Uterus (tissue), 2 donors: ENCODE results near the gene ZGLP1.

Source experiments
- CTCF ChIP-seq, 4 experiments: fragments of 200-600 bp in 2 of 4; fragments of 450-650 bp in 2 of 4; sonication (generic) in 2 of 4; IDR thresholded peaks; one replicate each; pipeline ENCODE4 v1.5.1; 2016 to 2019; ENCODE audit warnings: antibody characterized with exemption in 4 of 4, mild to moderate bottlenecking in 2 of 4, moderate library complexity in 1 of 4
- POLR2A ChIP-seq, 2 donors: fragments of 450-650 bp; IDR thresholded peaks; one replicate each; pipeline ENCODE4 v1.6.1; 2016; ENCODE audit warnings: antibody characterized with exemption in 2 of 2, mild to moderate bottlenecking in 1 of 2, moderate library complexity in 1 of 2

- no peak for TF ChIP-seq CTCF (IDR thresholded peaks at IDR 0.05)
- TF ChIP-seq POLR2A (IDR thresholded peaks at IDR 0.05): no peak
These were observed 51.4 kb downstream of the ZGLP1 start for GRCh38 chr19:10258080-10258710.
